Gastrocnemius medialis (tissue), 4 donors: Measurements from ENCODE around the gene HEXIM2.

Experiments used
- CTCF ChIP-seq, 5 experiments: fragments of 450-650 bp in 3 of 5; fragments of 200-600 bp in 2 of 5; sonication (generic) in 2 of 5; IDR thresholded peaks in 4 of 5; conservative IDR thresholded peaks in 1 of 5; 1 replicate in 4 of 5; 2 replicates in 1 of 5; pipeline ENCODE4 v1.5.1; 2016 to 2019; ENCODE audit warnings: antibody characterized with exemption in 5 of 5, mild to moderate bottlenecking in 3 of 5, moderate library complexity in 3 of 5
- POLR2A ChIP-seq, 2 donors: fragments of 450-650 bp; IDR thresholded peaks; one replicate each; pipeline ENCODE4 v1.6.1; 2017; ENCODE audit warnings: antibody characterized with exemption in 2 of 2, mild to moderate bottlenecking in 2 of 2, moderate library complexity in 2 of 2

GRCh38 chr17:45129940-45130680, 31.6 kb upstream of the HEXIM2 start:
- no peak for TF ChIP-seq CTCF (IDR thresholded peaks at IDR 0.05 in 4 of 5, conservative IDR thresholded peaks at IDR 0.05 in 1 of 5)
- no peak for TF ChIP-seq POLR2A (IDR thresholded peaks at IDR 0.05)
